Aorta (tissue), 5 donors: ENCODE measurements around the gene ANKRD18A. TPM values are rescaled to one million over a fixed set of nuclear protein-coding genes. Genes with fewer than 3 reads are reported as not detected.
"Not testable (repeated sequence)": the region's sequence is repeated elsewhere in the genome, so short reads cannot be mapped to it uniquely, and the experiment has no call there.

Experiments
- ATAC-seq: fragments of 200-7000 bp; cut with Tn5 transposase; one replicate; pipeline ENCODE4 v1.9.1; 2022; ENCODE audit warnings: moderate library complexity; ENCODE audit not compliant: low FRiP score
- DNase-seq, 2 donors: peaks; one replicate each; pipeline ENCODE4 v3.0.0-alpha.2; 2020
- H3K27ac ChIP-seq, 2 donors: one replicate each; pipeline ENCODE4 v1.5.1; 2013; ENCODE audit warnings: low read length in 2 of 2, mild to moderate bottlenecking in 2 of 2, moderate library complexity in 2 of 2, control low read depth in 1 of 2, inconsistent platforms in 1 of 2, low read depth in 1 of 2
- H3K27me3 ChIP-seq, 2 donors: one replicate each; pipeline ENCODE4 v1.6.1; 2013; ENCODE audit warnings: control low read depth in 1 of 2, low read length in 1 of 2, mild to moderate bottlenecking in 1 of 2, moderate library complexity in 1 of 2; ENCODE audit not compliant: insufficient read depth in 2 of 2, control insufficient read depth in 1 of 2
- H3K36me3 ChIP-seq, 2 donors: one replicate each; pipeline ENCODE4 v1.6.1; 2013; ENCODE audit warnings: control low read depth in 1 of 2, low read length in 1 of 2, mild to moderate bottlenecking in 1 of 2; ENCODE audit not compliant: insufficient read depth in 2 of 2, control insufficient read depth in 1 of 2
- H3K4me1 ChIP-seq, 2 donors: one replicate each; pipeline ENCODE4 v1.6.1; 2013; ENCODE audit warnings: low read length in 2 of 2, control low read depth in 1 of 2, mild to moderate bottlenecking in 1 of 2, moderate library complexity in 1 of 2; ENCODE audit not compliant: insufficient read depth in 2 of 2, control insufficient read depth in 1 of 2
- H3K4me3 ChIP-seq, 2 donors: one replicate each; pipeline ENCODE4 v1.5.1; 2013; ENCODE audit warnings: low read length in 2 of 2, control low read depth in 1 of 2, mild to moderate bottlenecking in 1 of 2
- H3K9me3 ChIP-seq: one replicate; pipeline ENCODE4 v1.6.1; 2013; ENCODE audit warnings: mild to moderate bottlenecking, low read length; ENCODE audit not compliant: control insufficient read depth
- WGBS, 2 donors: extraction: QIAGEN DNeasy Blood & Tissue Kit; methylation state at CpG; one replicate each; pipeline ENCODE4 v1.1.7; 2013; 5-methylcytosine and 5-hydroxymethylcytosine counted together
- intact Hi-C, 2 donors: fragments of 100-400 bp; cut with DNase I; formaldehyde crosslinking; loops; one replicate each; pipeline versions ENCODE4 v1.14.2 to v1.15.0; 2022
- polyA plus RNA-seq, 2 donors: library from polyadenylated mRNA; stranded (reverse); fragments of 200-250 nt; gene quantifications; one replicate each; pipeline ENCODE4 v1.2.3, GENCODE V29; 2013
- total RNA-seq, 2 donors: library from RNA; stranded (reverse); fragmentation: NEBNext Ultra II Directional; extraction: Animal tissue kit (Norgen Biotek cat#: 25700); gene quantifications; one replicate each; pipeline ENCODE4 v1.2.1, GENCODE V29; 2021
- donor health status: healthy with polysubstance abuse.
- donor health status: Bipolar disorder and iron deficiency.
- donor health status: DM: no; HTN: no; CAD: no.
- donor health status: DM: no; HTN: no; CAD: no.
- donor health status: DM: yes; HTN: yes; CAD: no.

The ANKRD18A gene
- total and polyA plus RNA-seq, 4 donors: 0.06 to 0.18 TPM; not detected in 2

DNA sequence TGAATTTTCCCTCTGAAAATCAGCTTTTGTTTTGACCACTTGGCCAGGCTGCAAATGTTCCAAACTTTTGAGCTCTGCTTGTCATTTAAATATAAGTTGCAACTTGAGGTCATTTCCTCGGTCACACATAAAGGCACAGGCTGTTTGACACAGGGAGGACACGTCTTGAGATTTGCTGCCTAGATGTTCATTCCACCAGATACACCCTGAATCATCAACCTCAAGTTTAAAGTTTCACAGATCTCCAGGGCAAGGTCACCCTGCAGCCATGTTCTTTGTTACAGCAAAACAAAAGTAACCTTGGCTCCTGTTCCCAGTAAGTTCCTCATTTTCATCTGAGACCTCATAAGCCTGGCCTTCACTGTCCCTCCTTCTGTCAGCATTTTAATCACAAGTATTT lies 59.3 kb downstream of the ANKRD18A start:
- H3K9me3 ChIP-seq, H3K4me1 ChIP-seq, DNase-seq, H3K4me3 ChIP-seq, H3K27me3 ChIP-seq, ATAC-seq, H3K36me3 ChIP-seq, H3K27ac ChIP-seq, intact Hi-C loops: not testable (repeated sequence)
- WGBS, 2 donors: 51 to 74% methylated on average over 2 of the region's 2 CpGs

DNA sequence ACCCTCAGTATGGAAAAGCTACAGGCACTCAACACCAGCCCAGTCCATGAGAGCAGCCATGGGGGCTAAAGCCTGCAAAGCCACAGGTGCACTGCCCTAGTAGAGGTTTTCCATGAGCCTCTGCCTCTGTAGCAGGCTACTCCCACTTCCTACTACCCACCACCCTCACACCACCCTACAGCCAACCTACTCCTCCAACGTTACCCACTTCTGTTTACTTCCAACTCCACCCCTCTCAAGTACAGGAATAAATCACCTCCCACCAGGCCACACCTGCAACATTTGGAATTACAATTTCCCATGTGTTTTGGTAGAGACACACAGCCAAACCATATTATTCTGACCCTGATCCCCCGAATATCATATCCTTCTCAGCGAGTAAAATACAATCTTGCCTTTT lies 61.2 kb downstream of the ANKRD18A start:
- H3K9me3 ChIP-seq, H3K36me3 ChIP-seq, H3K27ac ChIP-seq, H3K27me3 ChIP-seq, DNase-seq, H3K4me1 ChIP-seq, H3K4me3 ChIP-seq, intact Hi-C loops, ATAC-seq: not testable (repeated sequence)
- WGBS, 2 donors: 70 to 74% methylated on average over 2 to 3 of the region's 3 CpGs

DNA sequence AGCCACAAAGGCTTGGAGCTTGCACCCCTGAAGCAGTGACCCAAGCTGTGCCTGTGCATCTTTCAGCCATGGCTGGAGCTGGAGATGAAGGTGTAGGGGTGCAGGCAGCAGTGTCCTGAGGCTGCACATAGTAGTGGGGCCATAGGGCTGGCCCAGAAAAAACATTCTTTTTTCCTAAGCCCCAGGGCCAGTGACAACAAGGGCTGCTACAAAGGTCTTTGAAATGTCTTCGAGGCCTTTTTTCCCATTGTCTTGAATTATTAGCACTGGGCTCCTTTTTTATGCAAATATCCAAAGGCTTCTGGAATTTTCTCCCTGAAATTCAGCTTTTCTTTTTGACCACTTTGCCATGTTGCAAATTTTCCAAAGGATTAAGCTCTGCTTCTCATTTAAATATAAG lies 62.6 kb downstream of the ANKRD18A start:
- H3K9me3 ChIP-seq, DNase-seq, ATAC-seq, H3K27ac ChIP-seq, H3K36me3 ChIP-seq, intact Hi-C loops, H3K4me1 ChIP-seq, H3K27me3 ChIP-seq, H3K4me3 ChIP-seq: not testable (repeated sequence)
- WGBS, 2 donors: 64 to 68% methylated on average over 1 of the region's 1 CpG

DNA sequence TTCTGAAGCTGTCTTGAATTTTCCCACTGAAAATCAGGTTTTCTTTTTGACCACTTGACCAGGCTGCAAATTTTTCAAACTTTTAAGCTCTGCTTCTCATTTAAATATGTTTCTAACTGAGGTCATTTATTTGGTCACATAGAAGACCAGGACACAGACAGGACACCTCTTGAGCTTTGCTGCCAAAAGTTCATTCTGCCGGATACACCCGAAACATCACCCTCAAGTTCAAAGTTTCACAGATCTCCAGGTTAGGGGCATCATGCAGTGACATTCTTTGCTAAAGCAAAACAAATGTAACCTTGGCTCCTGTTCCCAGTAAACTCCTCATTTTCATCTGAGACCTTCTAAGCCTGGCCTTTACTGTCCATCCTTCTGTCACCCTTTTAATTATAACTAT lies 65.4 kb downstream of the ANKRD18A start:
- 94 to 97% methylated on average over 2 of the region's 2 CpGs for WGBS, 2 donors
- H3K36me3 ChIP-seq, H3K27ac ChIP-seq, H3K4me1 ChIP-seq, ATAC-seq, H3K27me3 ChIP-seq, DNase-seq, H3K9me3 ChIP-seq, intact Hi-C loops, H3K4me3 ChIP-seq: not testable (repeated sequence)

DNA sequence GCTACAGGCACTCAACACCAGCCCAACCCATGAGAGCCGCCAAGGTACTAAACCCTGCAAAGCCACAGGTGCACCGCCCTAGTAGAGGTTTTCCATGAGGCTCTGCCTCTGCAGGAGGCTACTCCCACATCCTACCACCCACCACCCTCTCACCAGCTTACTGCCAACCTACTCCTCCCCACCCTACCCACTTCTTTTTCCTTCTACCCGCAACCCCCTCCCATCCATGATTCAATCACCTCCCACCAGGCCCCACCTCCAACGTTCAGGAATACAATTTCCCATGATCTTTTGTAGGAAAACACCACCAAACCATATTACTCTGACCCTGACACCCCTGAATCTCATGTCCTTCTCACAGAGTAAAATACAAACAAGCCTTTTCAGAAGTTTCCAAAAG lies 67.4 kb downstream of the ANKRD18A start:
- H3K36me3 ChIP-seq, ATAC-seq, intact Hi-C loops, H3K27me3 ChIP-seq, H3K4me1 ChIP-seq, H3K4me3 ChIP-seq, H3K9me3 ChIP-seq, H3K27ac ChIP-seq, DNase-seq: not testable (repeated sequence)
- 79 to 82% methylated on average over 4 of the region's 4 CpGs for WGBS, 2 donors

DNA sequence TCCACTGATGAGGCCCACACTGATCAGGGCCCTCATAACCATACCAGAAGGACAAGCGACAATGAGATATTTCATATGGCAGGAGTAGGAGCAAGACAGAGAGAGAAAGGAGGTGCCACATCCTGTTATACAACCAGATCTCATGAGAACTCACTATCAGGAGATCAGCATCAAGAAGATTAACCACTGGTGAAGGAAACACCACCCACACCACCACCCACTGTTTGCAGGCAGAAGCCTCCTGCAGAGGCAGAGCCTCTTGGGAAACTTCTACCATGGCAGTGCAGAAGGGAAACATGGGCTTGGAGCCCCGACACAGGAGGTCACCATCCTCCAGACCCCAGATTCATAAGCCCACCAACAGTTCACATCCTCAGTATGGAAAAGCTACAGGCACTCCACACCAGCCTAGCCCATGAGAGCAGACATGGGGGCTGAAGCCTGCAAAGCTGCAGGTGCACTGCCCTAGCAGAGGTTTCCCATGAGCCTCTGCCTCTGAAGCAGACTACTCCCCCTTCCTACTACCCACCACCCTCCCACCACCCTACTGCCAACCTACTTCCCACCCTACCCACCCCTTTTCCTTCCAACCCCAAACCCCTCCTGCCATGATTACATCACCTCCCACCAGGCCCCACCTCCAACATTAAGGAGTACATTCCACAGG lies 73.8 kb downstream of the ANKRD18A start:
- intact Hi-C loops, ATAC-seq, H3K4me3 ChIP-seq, H3K9me3 ChIP-seq, H3K36me3 ChIP-seq, DNase-seq, H3K27me3 ChIP-seq, H3K4me1 ChIP-seq, H3K27ac ChIP-seq: not testable (repeated sequence)
- 92 to 96% methylated on average over 1 of the region's 2 CpGs for WGBS, 2 donors

DNA sequence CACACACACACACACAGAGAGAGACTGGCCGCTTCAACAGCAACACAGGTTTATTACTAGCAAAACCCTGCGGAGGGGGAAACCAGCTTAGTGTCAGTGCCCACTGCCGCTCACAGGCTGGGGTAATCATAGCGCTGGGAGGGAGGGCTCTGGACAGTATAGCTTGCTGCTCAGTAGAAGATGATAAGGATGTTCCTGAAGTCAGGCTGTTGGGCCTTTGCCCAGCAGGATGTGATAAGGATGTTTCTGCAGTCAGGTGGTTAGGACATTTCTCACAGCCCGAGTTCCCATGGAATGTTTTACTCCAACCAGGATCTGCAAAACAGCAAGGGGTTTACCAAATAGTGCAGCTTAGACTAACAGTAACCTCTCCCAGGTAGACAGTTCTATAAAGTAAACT lies 79.9 kb downstream of the ANKRD18A start:
- ATAC-seq, H3K27me3 ChIP-seq, H3K9me3 ChIP-seq, DNase-seq, H3K4me3 ChIP-seq, H3K36me3 ChIP-seq, intact Hi-C loops, H3K4me1 ChIP-seq, H3K27ac ChIP-seq: not testable (repeated sequence)
- 42 to 65% methylated on average over 5 of the region's 5 CpGs for whole genome bisulfite sequencing, 2 donors

DNA sequence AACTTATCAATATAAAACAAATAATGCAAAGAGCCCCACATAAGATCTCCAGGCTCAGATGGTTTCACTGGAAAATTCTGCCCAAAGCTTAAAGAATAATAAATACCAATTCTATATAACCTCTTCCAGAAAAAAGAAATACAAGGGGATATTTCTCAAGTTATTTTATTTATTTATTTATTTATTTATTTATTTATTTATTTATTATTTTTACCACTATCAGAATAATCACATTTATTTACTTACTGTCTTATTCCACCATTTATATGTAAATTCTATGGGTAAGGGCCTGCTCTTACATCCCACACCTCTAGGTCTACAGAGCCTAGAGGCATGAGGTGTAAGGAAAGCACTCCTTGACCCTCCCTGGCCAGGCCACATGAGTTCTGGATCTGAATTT lies 91.1 kb downstream of the ANKRD18A start:
- Histone ChIP-seq H3K9me3 (peaks cover 3% of the 10 kb centered on the region), H3K4me3 (no peak overlapping the region), H3K27ac (no peak overlapping the region), H3K36me3 (no peaks in the 10 kb centered on the region), H3K4me1 (no peaks in the 10 kb centered on the region), H3K27me3 (no peaks in the 10 kb centered on the region)
- DNase-seq: no peak
- no peak for ATAC-seq
- intact Hi-C loops: no loop called here

DNA sequence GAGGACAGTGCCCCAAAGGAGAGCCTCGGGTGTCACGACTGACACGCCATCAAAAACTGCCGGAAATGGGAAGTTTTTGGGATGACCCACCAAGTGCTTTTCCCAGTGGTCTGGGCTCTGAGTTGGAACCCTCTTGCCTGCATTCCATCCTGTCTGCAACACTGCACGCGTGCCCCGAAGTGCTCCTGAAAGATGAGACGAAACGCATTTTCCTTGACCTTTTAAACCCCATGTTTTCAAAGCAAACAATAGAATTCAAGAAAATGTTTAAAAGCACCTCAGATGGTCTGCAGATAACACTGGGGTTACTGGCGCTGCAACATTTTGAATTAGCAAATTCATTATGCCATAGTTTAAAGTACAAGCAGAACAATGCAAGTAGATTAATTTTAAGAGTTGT lies 92.9 kb downstream of the ANKRD18A start:
- intact Hi-C loops: no loop called here
- 12 to 13% methylated on average over 10 of the region's 10 CpGs for WGBS, 2 donors

More for the DNA sequence above, 92.9 kb downstream of the ANKRD18A start:
- Histone ChIP-seq H3K9me3 (peaks cover 3% of the 10 kb centered on the region), H3K4me3 (no peak overlapping the region), H3K36me3 (no peaks in the 10 kb centered on the region), H3K27me3 (no peaks in the 10 kb centered on the region), H3K27ac (no peak overlapping the region), H3K4me1 (no peaks in the 10 kb centered on the region)
- DNase-seq (no peak), ATAC-seq (no peak)
